Naive B cell (primary cell): ENCODE measurements around the gene DAB2IP. TPM values are rescaled to one million over a fixed set of nuclear protein-coding genes. Genes with fewer than 3 reads are reported as not detected.

Experiments used
- ATAC-seq, 2 donors: fragments of 150-1000 bp; cut with Tn5 transposase; 2 replicates each; pipeline ENCODE4 v1.10.0; 2021; ENCODE audit warnings: low read depth in 2 of 2, mild to moderate bottlenecking in 2 of 2, moderate library complexity in 2 of 2
- DNase-seq: peaks from one replicate; pipeline ENCODE4 v3.0.0; 2022
- H3K27ac Mint-ChIP-seq, 6 donors: one replicate each; pipeline ENCODE4 v1.8.0; 2020 to 2022; ENCODE audit warnings: mild to moderate bottlenecking in 6 of 6, mixed read lengths in 6 of 6, moderate library complexity in 5 of 6, inconsistent platforms in 2 of 6
- H3K27me3 Mint-ChIP-seq, 3 donors: one replicate each; pipeline ENCODE4 v1.8.0; 2021 to 2022; ENCODE audit warnings: mixed read lengths in 3 of 3, mild to moderate bottlenecking in 1 of 3
- H3K36me3 Mint-ChIP-seq, 2 donors: one replicate each; pipeline ENCODE4 v1.8.0; 2020 to 2022; ENCODE audit warnings: mixed read lengths in 2 of 2, inconsistent platforms in 1 of 2, mild to moderate bottlenecking in 1 of 2
- H3K4me1 Mint-ChIP-seq, 3 donors: one replicate each; pipeline ENCODE4 v1.8.0; 2020 to 2022; ENCODE audit warnings: mixed read lengths in 3 of 3, inconsistent platforms in 1 of 3, mild to moderate bottlenecking in 1 of 3, moderate library complexity in 1 of 3
- H3K4me3 Mint-ChIP-seq, 8 donors: one replicate each; pipeline ENCODE4 v1.8.0; 2020 to 2022; ENCODE audit warnings: mild to moderate bottlenecking in 8 of 8, mixed read lengths in 8 of 8, moderate library complexity in 8 of 8, inconsistent platforms in 2 of 8
- H3K9me3 Mint-ChIP-seq, 7 donors: one replicate each; pipeline ENCODE4 v1.8.0; 2020 to 2022; ENCODE audit warnings: mixed read lengths in 7 of 7, mild to moderate bottlenecking in 5 of 7, inconsistent platforms in 2 of 7, moderate library complexity in 1 of 7
- polyA plus RNA-seq, 6 donors: library from polyadenylated mRNA; unstranded; fragments of 300-500 nt; fragmentation: Illumina TruSeq; gene quantifications; one replicate each; pipeline ENCODE4 v1.2.3, GENCODE V29; 2021; ENCODE audit warnings: low read depth in 6 of 6

Gene DAB2IP
- polyA plus RNA-seq, 6 donors from 2014 or later = not detected

DNA sequence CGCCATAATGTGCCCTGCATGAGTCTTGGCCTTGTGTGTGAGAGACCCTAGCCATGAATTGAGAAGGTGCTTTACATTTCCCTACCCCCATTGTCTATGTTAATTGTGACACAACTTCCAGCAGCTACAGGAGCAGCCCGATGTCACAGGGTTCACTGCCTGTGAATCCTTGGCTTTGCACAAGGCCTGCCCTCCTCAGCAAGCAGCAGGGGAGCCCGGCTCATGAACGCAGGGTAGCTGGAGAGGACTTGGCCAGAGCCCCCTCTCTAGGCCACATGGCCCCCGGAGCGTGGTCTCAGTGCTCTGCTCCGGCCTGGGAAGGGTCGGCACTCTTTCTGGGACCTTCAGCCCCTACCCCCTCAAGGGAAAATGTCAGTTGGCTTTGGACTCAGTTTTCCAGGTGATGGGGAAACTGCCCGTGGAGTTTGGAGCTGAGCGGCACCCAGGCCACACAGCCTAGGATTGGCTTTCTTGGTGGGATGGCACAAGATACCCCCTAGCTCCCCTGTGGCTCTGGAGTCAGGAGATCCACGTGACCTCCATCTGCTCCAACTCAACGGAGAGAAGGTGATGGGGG lies 160.8 kb downstream of the DAB2IP start:
- DNase-seq = no peak
- Mint-ChIP-seq H3K27me3 (no peaks in the 10 kb centered on the region), H3K9me3 (no peaks in the 10 kb centered on the region), H3K27ac (no peak overlapping the region), H3K4me3 (no peak overlapping the region), H3K36me3 (no peaks in the 10 kb centered on the region), H3K4me1 (no peaks in the 10 kb centered on the region)
- ATAC-seq = no peak

- Mint-ChIP-seq H3K9me3 (no peaks in the 10 kb centered on the region), H3K4me3 (no peak overlapping the region), H3K27ac (peak overlapping the region in 1 of 6 donors; percentile 15), H3K27me3 (peaks cover 0 to 9% (median 4%) of the 10 kb centered on the region in 3 donors), H3K36me3 (no peaks in the 10 kb centered on the region), H3K4me1 (no peaks in the 10 kb centered on the region)
- no peak for ATAC-seq
- no peak for DNase-seq
These were observed 162.2 kb downstream of the DAB2IP start for GRCh38 chr9:121813519-121814210.

GRCh38 chr9:121814594-121814993 lies 163.2 kb downstream of the DAB2IP start:
- Mint-ChIP-seq H3K27me3 (peaks cover 0 to 13% (median 6%) of the 10 kb centered on the region in 3 donors), H3K4me3 (no peak overlapping the region), H3K9me3 (no peaks in the 10 kb centered on the region), H3K27ac (no peak overlapping the region), H3K36me3 (no peaks in the 10 kb centered on the region), H3K4me1 (peaks cover 0 to 4% (median 0%) of the 10 kb centered on the region in 3 donors)
- ATAC-seq = no peak
- no peak for DNase-seq

DNA sequence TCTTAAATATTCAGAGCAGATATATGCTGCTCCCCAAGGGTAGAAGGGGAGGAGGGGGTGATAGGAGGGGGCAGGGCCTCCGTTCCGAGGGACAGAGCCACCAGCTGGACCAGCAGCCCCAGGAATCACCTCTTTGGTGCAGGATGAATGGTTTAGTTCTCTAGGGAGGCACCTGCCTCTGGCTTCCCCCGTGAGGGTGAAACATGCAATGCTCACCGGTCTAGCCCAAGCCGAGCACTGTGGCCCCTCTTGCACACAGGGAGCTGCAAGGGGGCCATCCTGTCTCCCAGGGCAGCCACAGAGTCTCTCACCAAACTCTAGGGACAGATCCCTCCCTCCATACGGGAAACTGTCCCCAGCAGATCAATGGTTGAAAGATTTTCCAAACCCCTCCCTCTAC lies 163.7 kb downstream of the DAB2IP start:
- H3K36me3 Mint-ChIP-seq = no peaks in the 10 kb centered on the region
- no peak overlapping the region for H3K4me3 Mint-ChIP-seq
- DNase-seq (no peak), ATAC-seq (no peak)
- peaks cover 0 to 7% (median 0%) of the 10 kb centered on the region in 3 donors for H3K4me1 Mint-ChIP-seq
- H3K9me3 Mint-ChIP-seq = no peaks in the 10 kb centered on the region
- H3K27me3 Mint-ChIP-seq = peaks cover 0 to 13% (median 6%) of the 10 kb centered on the region in 3 donors
- no peak overlapping the region for H3K27ac Mint-ChIP-seq

DNA sequence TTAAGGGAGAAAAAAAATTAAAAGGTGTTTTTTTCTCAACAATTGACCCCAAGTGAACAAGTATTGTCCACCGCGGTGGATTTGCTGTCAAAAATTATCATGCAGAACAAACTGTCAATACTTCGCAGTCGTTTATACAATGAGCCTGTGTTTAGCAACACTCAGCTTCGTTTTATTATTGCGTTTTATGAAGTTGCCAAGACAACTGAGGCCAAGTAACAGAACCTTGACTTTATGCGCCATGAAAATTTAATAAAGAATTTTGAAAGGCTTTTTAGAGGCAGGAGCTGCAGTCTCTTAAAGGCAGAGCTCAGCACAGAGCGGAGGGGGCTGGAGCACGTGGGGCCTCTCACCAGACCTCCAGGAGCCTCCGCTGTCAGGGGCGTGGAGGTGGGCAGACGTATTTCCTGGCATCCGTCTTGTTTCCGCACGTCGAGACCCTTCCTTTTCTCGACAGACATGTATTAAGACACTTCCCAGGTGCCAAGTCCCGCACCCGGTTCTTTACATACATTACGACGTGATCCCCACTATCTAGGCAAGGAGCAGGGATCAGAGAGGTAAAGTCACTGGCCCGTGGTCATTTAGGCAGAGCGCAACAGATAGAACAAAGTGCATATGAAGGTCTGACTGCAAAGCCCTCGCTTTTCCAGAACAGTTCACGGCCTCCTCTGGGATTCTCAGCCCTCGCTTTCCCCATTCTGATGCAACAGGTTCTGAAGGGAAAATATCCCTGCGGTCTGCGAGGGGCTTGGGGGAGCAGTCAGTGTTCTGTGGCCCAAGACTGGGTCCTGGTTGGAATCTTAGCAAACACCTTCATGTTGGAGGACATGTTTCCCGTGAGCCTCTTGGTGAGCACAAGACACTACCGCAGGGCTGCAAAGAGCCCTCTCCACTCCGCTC lies 164.4 kb downstream of the DAB2IP start:
- Mint-ChIP-seq H3K9me3 (no peaks in the 10 kb centered on the region), H3K27ac (no peak overlapping the region)

DNA sequence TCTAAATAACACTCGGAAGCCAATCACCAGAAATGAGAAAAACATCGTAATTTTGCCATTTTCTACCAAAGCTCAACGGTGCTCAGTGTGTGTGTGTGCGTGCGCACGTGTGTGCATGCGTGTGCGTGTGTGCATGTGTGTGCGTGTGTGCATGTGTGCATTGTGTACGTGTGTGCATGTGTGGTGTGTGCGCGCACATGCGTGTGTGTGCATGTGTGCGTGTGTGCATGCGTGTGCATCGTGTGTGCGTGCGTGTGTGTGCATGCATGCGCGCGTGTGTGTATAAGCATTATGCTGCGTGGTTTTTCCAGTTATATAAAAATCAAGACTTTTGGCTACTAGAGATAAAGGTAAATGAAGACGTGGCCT lies 165.0 kb downstream of the DAB2IP start:
- no peaks in the 10 kb centered on the region for H3K9me3 Mint-ChIP-seq
- H3K36me3 Mint-ChIP-seq = no peaks in the 10 kb centered on the region
- no peak overlapping the region for H3K27ac Mint-ChIP-seq
- DNase-seq (no peak), ATAC-seq (no peak)
- H3K4me1 Mint-ChIP-seq = peaks cover 0 to 7% (median 0%) of the 10 kb centered on the region in 3 donors
- H3K27me3 Mint-ChIP-seq = peaks cover 0 to 13% (median 6%) of the 10 kb centered on the region in 3 donors
- peak overlapping the region in 1 of 8 donors; percentile 32 for H3K4me3 Mint-ChIP-seq

More for the DNA sequence above, 164.4 kb downstream of the DAB2IP start:
- DNase-seq (no peak), ATAC-seq (no peak)
- no peak overlapping the region for H3K4me3 Mint-ChIP-seq
- H3K27me3 Mint-ChIP-seq = peaks cover 0 to 13% (median 6%) of the 10 kb centered on the region in 3 donors
- peaks cover 0 to 7% (median 0%) of the 10 kb centered on the region in 3 donors for H3K4me1 Mint-ChIP-seq
- H3K36me3 Mint-ChIP-seq = no peaks in the 10 kb centered on the region

- no peaks in the 10 kb centered on the region for H3K9me3 Mint-ChIP-seq
- H3K4me1 Mint-ChIP-seq = peaks cover 0 to 7% (median 0%) of the 10 kb centered on the region in 3 donors
- DNase-seq (no peak), ATAC-seq (no peak)
- H3K27ac Mint-ChIP-seq = peak overlapping the region in 1 of 6 donors; percentile 78
- H3K36me3 Mint-ChIP-seq = no peaks in the 10 kb centered on the region
- no peak overlapping the region for H3K4me3 Mint-ChIP-seq
- peaks cover 0 to 13% (median 6%) of the 10 kb centered on the region in 3 donors for H3K27me3 Mint-ChIP-seq
These were observed 165.5 kb downstream of the DAB2IP start for GRCh38 chr9:121816845-121817450.

GRCh38 chr9:121817476-121817875 lies 166.0 kb downstream of the DAB2IP start:
- no peak for DNase-seq
- H3K27me3 Mint-ChIP-seq = peaks cover 0 to 13% (median 6%) of the 10 kb centered on the region in 3 donors
- no peaks in the 10 kb centered on the region for H3K36me3 Mint-ChIP-seq
- no peaks in the 10 kb centered on the region for H3K9me3 Mint-ChIP-seq
- no peak overlapping the region for H3K4me3 Mint-ChIP-seq
- no peak for ATAC-seq
- H3K4me1 Mint-ChIP-seq = peaks cover 0 to 7% (median 0%) of the 10 kb centered on the region in 3 donors
- no peak overlapping the region for H3K27ac Mint-ChIP-seq

DNA sequence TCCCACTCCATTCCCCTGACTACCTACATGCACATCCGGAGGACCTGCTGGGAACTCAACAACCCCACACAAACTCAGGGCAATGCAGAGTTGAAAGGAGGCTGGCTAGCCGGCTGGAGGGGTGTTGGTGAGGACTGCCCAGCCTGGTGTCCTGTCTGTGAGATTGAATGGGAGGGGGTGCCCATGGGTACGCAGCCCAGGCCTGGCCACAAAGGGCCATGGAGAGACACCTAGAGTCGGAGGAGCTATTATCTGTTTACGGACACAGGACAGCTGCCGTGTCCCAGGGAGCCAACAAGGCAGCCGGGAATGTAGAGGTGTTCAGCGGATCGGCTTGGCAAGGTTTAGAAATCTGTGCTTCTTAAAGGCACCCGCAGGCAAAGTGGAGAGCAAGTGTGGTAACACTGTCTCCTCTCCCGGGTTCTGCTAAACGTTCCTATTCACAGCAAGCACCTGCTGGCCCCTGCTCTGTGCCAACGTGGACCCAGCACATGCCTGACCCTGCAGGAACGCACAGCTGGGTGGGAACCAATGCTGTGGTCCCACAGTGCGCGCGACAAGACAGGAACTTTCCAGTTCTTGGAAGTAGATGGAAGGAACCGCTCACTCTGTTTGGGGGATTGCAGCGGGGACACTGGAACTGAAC lies 166.7 kb downstream of the DAB2IP start:
- Mint-ChIP-seq H3K4me1 (peaks cover 0 to 7% (median 0%) of the 10 kb centered on the region in 3 donors), H3K27ac (no peak overlapping the region), H3K36me3 (no peaks in the 10 kb centered on the region), H3K27me3 (peaks cover 0 to 13% (median 6%) of the 10 kb centered on the region in 3 donors), H3K4me3 (no peak overlapping the region), H3K9me3 (no peaks in the 10 kb centered on the region)
- no peak for DNase-seq
- ATAC-seq = no peak

GRCh38 chr9:121818841-121819427 lies 167.5 kb downstream of the DAB2IP start:
- peak overlapping the region in 2 of 6 donors; percentile 70 to 76 for H3K27ac Mint-ChIP-seq
- DNase-seq = no peak
- no peaks in the 10 kb centered on the region for H3K36me3 Mint-ChIP-seq
- H3K4me1 Mint-ChIP-seq = peaks cover 0 to 7% (median 0%) of the 10 kb centered on the region in 3 donors
- peak overlapping the region in 1 of 8 donors; percentile 70 for H3K4me3 Mint-ChIP-seq
- H3K27me3 Mint-ChIP-seq = peaks cover 0 to 13% (median 6%) of the 10 kb centered on the region in 3 donors
- no peak for ATAC-seq
- no peaks in the 10 kb centered on the region for H3K9me3 Mint-ChIP-seq

DNA sequence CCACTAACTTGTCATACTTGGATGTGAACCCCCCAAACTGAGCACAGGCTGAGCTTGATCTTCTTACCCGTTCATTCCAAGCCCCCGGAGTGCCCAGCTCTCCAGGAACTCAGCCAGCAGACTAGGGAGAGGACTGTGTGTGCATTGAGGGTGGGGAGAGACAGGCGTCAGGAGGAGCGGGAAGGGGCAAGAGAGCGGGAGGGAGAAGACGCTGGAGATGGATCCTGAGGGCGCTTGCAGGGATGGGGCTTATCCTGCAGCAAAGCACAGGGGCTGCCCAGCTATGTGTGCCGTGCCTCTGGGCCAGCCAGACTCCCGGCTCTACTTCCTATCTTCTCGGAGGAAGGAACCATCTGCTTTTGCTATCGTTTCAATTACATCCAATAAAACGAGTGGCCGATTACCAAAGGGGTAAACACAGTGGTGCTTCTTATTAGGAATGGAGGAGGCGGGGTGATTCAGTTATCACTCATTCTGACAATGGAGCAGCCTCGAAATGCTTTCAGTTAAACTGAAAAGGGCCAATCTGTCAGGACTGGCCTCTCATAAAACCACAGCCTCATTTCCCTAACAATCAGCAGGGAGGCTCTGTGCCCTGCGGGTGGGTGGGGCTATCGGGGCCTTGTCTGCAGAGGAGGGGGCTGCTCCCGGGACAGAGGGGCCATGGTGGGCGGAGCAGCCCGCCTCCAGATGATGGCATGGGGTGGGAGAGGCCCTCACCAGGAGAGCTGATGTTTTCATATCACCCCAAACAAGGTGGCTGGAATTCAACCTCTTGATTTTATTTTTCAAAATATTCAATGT lies 168.2 kb downstream of the DAB2IP start:
- Mint-ChIP-seq H3K27me3 (peaks cover 0 to 13% (median 6%) of the 10 kb centered on the region in 3 donors), H3K4me3 (peak overlapping the region in 1 of 8 donors; percentile 70), H3K36me3 (no peaks in the 10 kb centered on the region), H3K9me3 (no peaks in the 10 kb centered on the region), H3K27ac (peak overlapping the region in 2 of 6 donors; percentile 44 to 76), H3K4me1 (peaks cover 0 to 7% (median 0%) of the 10 kb centered on the region in 3 donors)
- DNase-seq = no peak
- ATAC-seq = no peak
